ENCODE measurements around the gene GPR132. TPM values are rescaled to one million over a fixed set of nuclear protein-coding genes. Genes with fewer than 3 reads are reported as not detected.

The GPR132 gene
- total and polyA plus RNA-seq, 9 of the 15 experiments (the other 6 are each of a cell fraction or from before 2014, with no cell fraction given): 0.01 to 1.1 (median 0.25) TPM; not detected in 1

DNA sequence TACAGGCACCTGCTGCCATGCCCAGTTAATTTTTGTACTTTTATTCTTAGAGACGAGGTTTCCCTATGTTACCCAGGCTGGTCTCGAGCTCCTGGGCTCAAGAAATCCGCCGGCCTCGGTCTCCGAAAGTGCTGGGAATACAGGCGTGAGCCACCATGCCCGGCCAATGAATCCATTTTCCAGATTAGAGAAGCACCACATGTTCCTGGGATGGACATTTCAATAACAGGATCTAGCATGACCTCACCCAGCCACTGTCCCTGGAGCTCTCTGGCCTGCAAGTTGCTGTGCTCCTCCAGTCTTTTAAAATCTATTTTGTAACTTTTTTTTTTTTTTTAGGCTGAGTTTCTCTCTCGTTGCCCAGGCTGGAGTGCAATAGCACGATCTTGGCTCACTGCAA, 2.2 kb downstream of the GPR132 start:
- no peak overlapping the region for H3K9ac ChIP-seq (ENCODE audit: insufficient read depth in 1 of 2, low read depth in 2 of 2, low read length in 2 of 2)
- H3K9me1 ChIP-seq (ENCODE audit: control insufficient read depth, insufficient read depth, low read length): no peaks in the 10 kb centered on the region
- H2AFZ ChIP-seq (ENCODE audit: low read depth, low read length): no peak overlapping the region
- intact Hi-C loops (cut with micrococcal nuclease): no loop called here
- no peak overlapping the region for H3K27ac ChIP-seq (ENCODE audit: extremely low read depth, low read depth, low read length)
- WGBS (ENCODE audit: insufficient coverage, low coverage, missing lambda C conversion rate): 28% methylated on average over 8 of the region's 10 CpGs
- ChIA-PET CTCF (ENCODE audit: low intra/inter-chr PET ratio) (interaction anchor here (0.6 kb wide), 1 partner anchor 12 kb away, joined by 5 read pairs; no protein-coding TSS in a partner anchor), POLR2A (interaction anchor here (0.6 to 3.5 kb wide), 2 partner anchors 11 to 101 kb away, joined by 4 to 12 read pairs; no protein-coding TSS in a partner anchor)
- H3K9me3 ChIP-seq (replicated peaks; ENCODE audit: control insufficient read depth, insufficient read depth, low read depth, low read length): no peaks in the 10 kb centered on the region
- 0 out of 5 replicates have a peak, but pooled peaks cover 0 to 4% of the 10 kb centered on the region in 2 experiments for H3K27me3 ChIP-seq (ENCODE audit: control insufficient read depth in 2 of 2, insufficient read depth in 2 of 2, low read length in 2 of 2)
- H3K79me2 ChIP-seq (ENCODE audit: control insufficient read depth, insufficient read depth, low read length): no peaks in the 10 kb centered on the region
- H4K20me1 ChIP-seq (replicated peaks; ENCODE audit: control insufficient read depth, insufficient read depth, low read length): no peaks in the 10 kb centered on the region
- TF ChIP-seq L3MBTL2 (IDR thresholded peaks at IDR 0.05) (no peak), NCOA1 (IDR thresholded peaks at IDR 0.05; ENCODE audit: low read depth) (no peak), CHD2 (IDR thresholded peaks at IDR 0.05; ENCODE audit: low read depth, low read length) (no peak), RHOXF2B (CRISPR knock-in tag; conservative IDR thresholded peaks at IDR 0.05) (no peak), GATAD2A (IDR thresholded peaks at IDR 0.05) (no peak)
- TF ChIP-seq, protein P1, sequence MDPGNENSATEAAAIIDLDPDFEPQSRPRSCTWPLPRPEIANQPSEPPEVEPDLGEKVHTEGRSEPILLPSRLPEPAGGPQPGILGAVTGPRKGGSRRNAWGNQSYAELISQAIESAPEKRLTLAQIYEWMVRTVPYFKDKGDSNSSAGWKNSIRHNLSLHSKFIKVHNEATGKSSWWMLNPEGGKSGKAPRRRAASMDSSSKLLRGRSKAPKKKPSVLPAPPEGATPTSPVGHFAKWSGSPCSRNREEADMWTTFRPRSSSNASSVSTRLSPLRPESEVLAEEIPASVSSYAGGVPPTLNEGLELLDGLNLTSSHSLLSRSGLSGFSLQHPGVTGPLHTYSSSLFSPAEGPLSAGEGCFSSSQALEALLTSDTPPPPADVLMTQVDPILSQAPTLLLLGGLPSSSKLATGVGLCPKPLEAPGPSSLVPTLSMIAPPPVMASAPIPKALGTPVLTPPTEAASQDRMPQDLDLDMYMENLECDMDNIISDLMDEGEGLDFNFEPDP (CRISPR knock-in tag; IDR thresholded peaks at IDR 0.05): no peak
- TF ChIP-seq, protein P2, sequence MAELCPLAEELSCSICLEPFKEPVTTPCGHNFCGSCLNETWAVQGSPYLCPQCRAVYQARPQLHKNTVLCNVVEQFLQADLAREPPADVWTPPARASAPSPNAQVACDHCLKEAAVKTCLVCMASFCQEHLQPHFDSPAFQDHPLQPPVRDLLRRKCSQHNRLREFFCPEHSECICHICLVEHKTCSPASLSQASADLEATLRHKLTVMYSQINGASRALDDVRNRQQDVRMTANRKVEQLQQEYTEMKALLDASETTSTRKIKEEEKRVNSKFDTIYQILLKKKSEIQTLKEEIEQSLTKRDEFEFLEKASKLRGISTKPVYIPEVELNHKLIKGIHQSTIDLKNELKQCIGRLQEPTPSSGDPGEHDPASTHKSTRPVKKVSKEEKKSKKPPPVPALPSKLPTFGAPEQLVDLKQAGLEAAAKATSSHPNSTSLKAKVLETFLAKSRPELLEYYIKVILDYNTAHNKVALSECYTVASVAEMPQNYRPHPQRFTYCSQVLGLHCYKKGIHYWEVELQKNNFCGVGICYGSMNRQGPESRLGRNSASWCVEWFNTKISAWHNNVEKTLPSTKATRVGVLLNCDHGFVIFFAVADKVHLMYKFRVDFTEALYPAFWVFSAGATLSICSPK (IDR thresholded peaks at IDR 0.05; ENCODE audit: borderline replicate concordance): no peak
- no TSS peak for BruUV-seq (replicated peaks)
- no peak overlapping the region for H3K4me2 ChIP-seq (ENCODE audit: insufficient read depth, low read length)
- H3K4me3 ChIP-seq: no peak overlapping the region
- in situ Hi-C loops (cut with MboI): no loop called here
- FAIRE-seq: no peak
- no peak for ATAC-seq
- H3K36me3 ChIP-seq (ENCODE audit: control insufficient read depth, insufficient read depth, low read length): no peaks in the 10 kb centered on the region
- no peak for DNase-seq (ENCODE audit: extremely low read depth in 1 of 4, low spot score in 3 of 4)
- H3K4me1 ChIP-seq (replicated peaks in 1 of 2; ENCODE audit: control insufficient read depth in 2 of 2, insufficient read depth in 2 of 2, low read length in 2 of 2): peaks cover 0 to 59% of the 10 kb centered on the region in 2 experiments; a peak in 3 of 5 replicates

Data from K562 (cell line).